VCaP (cell line): ENCODE data around the gene CHST2.

ENCODE experiments used
- H3K27ac ChIP-seq: fragments of 450-650 bp; 2 replicates; pipeline ENCODE4 v1.5.1; 2017
- CTCF ChIP-seq: fragments of 450-650 bp; conservative IDR thresholded peaks from 2 replicates; pipeline ENCODE4 v1.5.1; 2017; ENCODE audit warnings: mild to moderate bottlenecking, moderate library complexity

CHST2 gene

GRCh38 chr3:143139762-143140161 is 20.2 kb downstream of the CHST2 start:
- no peak for TF ChIP-seq CTCF
- H3K27ac ChIP-seq, result no peak overlapping the region

DNA sequence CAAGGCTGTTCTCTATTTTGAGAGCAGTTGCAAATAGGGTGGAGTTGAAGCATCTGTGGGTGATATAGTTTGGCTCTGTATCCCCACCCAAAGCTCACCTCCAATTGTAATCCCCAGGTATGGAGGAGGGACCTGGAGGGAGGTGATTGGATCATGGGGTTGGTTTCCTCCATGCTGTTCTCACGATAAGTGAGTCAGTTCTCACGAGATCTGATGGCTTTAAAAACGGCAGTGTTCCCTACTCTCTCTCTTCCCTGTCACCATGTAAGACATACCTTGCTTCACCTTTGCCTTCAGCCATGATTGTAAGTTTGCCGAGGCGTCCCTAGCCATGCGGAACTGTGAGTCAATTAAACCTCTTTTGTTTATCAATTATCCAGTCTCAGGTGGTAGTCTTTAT is 21.0 kb downstream of the CHST2 start:
- no peak for TF ChIP-seq CTCF
- H3K27ac ChIP-seq, result no peak overlapping the region

DNA sequence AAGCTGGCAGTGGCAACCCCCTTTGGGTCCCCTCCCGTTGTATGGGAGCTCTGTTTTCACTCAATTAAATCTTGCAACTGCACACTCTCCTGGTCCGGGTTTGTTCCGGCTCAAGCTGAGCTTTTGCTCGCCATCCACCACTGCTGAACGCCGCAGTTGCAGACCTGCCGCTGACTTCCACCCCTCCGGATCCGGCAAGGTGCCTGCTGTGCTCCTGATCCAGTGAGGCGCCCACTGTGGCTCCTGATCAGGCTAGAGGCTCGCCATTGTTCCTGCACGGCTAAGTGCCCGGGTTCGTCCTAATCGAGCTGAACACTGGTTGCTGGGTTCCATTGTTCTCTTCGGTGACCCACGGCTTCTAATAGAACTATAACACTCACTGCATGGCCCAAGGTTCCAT is 22.8 kb downstream of the CHST2 start:
- TF ChIP-seq CTCF, result no peak
- no peak overlapping the region for H3K27ac ChIP-seq

- TF ChIP-seq CTCF, result no peak
Measured at GRCh38 chr3:143145906-143146305, 26.3 kb downstream of the CHST2 start.

DNA sequence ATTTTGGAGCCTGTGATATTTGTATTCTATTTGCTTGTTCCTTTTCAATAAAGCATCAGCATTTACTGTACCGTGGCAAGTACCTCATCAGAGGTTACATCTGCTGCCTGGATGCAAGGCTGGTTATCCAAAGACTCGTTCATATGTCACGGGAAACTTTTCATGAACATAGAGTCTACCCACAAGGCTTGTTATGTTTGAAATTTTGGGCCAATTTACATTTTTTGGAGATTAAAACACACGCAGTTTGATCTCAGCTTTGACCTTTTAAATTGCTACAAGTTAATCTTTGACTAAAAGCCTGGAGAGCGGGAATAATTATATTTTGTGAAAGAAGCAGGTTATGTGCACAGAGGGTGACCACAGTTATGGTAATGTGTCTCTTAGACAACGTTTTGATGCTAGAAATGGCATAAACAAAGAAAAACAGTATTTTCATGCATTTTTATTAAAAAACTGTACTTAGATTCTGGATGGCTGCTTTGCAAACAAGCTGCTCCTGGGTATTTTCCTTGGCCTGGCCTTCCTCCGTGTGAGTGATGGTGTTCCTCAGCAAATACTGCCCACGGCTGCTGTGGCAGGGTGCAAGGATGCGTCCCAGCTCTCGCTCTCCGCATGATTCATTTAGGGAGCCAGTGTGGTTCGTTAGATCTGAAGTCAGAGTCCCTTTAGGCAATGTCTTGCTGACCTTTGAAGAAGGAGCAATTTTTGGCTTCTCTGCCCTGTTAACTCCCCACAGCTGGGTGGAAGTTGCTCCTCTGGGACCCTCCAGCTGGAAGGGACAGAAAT is 27.1 kb downstream of the CHST2 start:
- no peak for TF ChIP-seq CTCF

More at GRCh38 chr3:143145906-143146305, 26.3 kb downstream of the CHST2 start:
- H3K27ac ChIP-seq, result no peak overlapping the region

DNA sequence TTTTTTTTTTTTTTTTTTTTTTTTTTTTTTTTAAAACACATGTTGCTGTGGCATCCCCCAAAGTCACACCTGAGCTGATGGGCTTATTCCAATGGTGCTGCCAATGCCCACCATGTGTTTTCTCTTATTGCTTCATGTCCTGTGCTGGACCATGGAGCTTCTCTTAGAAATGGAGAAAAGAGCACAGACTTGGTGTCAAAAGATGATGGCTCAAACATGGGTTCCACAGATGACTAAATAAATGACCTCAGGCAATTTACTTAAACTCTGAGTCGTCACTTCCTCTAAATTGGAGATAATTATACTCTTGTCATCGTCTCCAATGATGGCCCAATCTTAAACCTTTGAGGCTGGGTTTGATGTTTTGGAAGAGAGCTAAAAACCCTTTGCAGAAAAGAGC is 28.1 kb downstream of the CHST2 start:
- TF ChIP-seq CTCF, result no peak
- no peak overlapping the region for H3K27ac ChIP-seq

More for the DNA sequence above, 27.1 kb downstream of the CHST2 start:
- H3K27ac ChIP-seq, result no peak overlapping the region

DNA sequence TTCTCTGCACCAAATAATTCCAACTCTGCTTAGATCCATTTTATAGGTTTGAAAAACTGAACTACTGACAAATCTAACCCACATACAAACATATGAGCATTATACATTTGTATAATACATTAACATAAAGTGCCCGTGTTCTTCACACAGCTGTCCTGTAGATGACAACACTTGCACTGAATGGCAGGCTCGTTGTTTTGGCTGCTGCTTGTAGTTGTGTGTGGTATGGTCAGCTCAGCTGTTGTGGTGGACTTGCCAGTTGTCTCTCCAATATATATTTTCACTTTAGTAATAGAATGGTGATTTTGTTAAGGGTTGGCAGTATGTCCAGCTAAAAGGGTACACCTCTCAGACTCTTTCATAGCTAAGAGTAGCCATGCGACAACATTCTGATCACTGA is 30.5 kb downstream of the CHST2 start:
- no peak for TF ChIP-seq CTCF

More for the DNA sequence above, 30.5 kb downstream of the CHST2 start:
- no peak overlapping the region for H3K27ac ChIP-seq
